ENCODE results near the gene CACNA1H.

DNA sequence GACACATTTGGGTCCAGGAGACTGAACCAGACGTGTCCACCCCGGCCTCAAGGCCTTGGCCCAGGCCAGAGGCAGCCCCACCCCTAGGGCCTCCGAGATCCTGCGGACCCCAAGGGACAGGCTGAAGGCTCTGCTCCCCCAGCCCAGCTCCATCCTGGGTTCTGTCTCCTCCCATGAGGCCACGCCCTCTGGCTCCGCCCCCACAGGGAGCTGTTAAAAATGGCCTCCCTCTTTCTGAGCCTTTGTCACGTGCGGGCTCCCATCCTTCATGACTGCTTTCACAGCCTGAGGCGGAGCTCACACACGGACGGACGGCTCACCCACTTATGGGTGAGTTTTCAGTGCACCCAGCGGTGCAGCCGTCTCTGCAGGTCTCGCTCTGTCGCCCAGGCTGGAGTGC, 6.5 kb upstream of the CACNA1H start:
- TF ChIP-seq POLR2A (IDR thresholded peaks at IDR 0.05) (no peak), CTCF (IDR thresholded peaks at IDR 0.05) (no peak), EP300 (IDR thresholded peaks at IDR 0.05; ENCODE audit: low read depth) (no peak)
